CD4-positive, alpha-beta T cell treated with Interleukin-12 subunit alpha and Interleukin-12 subunit beta, for 1 hour (primary cell): ENCODE data around the gene CHID1.

Source experiments
- DNase-seq: peaks from one replicate; pipeline ENCODE4 v3.0.0-alpha.2; 2020

CHID1 gene

DNA sequence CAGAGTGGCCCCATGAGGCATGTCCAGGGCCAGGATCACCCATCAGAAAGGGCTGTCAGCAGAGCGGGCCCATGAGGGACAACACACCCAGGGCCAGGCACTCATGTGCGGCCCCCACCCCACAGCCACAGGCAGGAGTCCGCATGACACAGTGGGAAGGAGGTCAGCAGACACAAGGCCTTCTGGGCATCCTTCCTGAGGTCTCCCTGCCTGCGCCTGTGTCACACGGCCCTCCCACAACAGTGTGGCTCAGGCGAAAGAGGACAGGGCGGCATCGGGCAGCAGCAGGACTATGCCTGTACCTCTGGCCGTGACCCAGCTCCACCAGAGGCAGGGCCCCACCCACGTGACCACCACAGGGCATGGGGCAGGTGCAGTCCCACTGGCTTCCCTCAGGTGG is 27.1 kb downstream of the CHID1 start:
- DNase-seq = no peak

- no peak for DNase-seq
Measured at GRCh38 chr11:882596-882995, 28.0 kb downstream of the CHID1 start.

DNA sequence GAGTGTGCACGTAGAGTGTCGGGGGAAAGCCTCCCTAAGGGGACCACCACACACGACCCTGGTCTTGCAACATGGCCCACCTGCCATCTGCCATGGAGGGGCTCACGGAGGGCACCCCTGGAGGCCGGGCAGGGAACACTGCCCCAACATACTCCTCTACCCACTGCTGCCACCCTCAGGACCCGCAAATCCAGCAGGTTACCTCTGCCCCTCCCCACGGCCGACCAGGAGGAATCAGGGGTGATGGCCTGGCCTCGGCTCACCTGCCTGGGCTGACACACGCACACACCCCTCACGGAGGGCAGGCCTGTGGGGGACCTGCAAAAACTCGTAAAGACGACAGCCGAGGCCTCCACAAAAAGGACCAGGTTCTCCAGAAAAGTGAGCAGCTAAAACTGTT is 30.2 kb downstream of the CHID1 start:
- no peak for DNase-seq

DNA sequence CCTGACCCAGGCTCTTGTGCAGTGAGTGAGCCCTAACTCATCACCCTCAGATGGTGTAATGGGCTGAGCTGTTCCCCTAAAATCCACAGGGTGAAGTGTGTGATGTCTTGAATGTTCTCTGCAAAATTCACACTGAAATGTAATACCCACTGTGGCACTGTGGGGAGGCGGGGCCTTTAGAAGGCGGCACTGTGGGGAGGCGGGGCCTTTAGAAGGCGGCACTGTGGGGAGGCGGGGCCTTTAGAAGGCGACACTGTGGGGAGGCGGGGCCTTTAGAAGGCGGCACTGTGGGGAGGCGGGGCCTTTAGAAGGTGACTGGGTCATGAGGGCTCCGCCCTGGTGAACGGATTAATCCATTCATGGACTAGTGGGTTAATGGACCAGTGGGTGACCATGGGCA is 33.0 kb downstream of the CHID1 start:
- DNase-seq = no peak

GRCh38 chr11:876545-876944 is 34.1 kb downstream of the CHID1 start:
- DNase-seq = no peak

DNA sequence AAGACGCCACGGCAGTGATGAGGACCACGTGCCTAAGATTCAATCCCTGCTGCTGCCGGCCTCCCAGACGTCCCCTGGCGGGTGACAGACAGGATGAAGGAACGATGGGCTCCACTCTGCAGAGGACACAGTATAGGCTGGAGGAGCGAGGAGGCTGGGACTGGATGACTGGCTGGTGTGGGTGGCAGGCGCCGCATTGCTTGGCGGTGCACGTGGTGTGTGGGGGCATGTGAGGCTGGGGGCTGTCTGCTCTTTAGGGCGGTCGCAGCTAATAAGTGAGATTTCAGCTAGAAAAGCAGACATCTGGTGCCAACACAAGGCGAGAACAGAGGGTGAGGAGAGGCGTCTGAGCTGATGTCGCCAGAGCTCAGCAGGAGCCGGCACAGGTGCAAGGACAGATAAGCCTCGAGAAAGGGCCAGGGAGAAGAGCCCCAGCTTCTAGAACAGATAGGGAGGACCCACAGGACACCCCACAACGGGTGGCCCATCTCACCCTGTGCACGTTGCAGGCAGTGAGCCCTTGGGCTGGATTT is 34.8 kb downstream of the CHID1 start:
- DNase-seq = no peak

- DNase-seq = no peak
Measured at GRCh38 chr11:875203-875602, 35.4 kb downstream of the CHID1 start.

DNA sequence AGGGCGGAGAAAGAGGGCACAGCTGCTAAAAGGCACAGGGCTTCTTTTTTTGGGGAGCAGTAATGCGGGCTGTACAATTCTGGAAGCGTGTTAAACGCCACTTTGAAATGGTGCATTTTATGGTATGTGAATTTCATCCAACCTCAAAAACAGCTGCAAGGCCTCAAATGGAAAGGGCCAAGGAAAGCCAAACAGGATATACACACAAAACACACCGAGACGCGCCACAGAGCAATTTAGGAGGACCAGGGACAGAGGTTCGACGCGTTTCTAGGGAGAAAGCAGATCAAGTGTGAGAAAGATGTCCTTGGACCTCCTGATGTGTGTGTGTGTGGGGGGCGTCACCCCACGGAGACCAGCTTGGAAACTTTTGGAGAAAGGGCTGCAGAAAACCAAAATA is 36.9 kb downstream of the CHID1 start:
- no peak for DNase-seq

DNA sequence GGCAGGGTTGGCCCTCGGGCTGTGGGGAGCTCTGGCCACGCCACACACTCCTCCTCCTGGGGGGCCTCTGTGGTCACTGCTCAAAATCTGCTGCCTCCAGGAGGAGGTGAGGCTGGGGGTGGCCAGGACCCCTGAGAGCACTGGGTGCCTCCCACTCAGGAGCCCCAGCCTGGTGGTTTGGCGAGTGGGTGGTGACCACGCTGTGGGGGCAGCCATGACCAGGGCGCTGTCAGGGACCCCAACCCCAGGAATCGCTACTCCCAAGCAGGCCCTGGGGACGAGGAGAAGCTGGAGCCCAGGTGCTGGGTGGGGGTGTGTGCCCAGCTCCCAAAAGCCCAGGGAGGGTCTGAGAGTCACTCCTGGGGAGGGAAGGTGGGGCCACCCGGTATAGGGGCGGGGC is 37.8 kb downstream of the CHID1 start:
- DNase-seq = no peak

DNA sequence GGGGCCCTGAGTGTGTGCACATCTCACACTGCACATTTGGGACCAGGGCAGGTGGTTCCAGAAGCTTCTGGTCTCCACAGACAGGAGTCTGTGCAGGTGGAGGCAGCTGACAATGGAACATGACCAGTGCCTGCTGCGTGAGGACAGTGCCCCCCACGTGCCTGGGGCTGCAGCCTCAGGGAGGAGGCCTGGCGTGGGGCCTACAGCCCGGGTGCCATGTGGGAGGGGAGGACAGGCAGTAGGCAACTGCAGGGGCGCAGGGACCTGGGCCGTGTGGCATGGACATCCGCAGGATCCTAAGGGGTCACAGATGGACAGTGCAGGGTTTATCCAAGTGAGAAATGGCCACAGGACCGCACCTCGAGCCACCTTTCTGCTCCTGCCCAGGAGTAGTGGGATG is 39.1 kb downstream of the CHID1 start:
- no peak for DNase-seq

DNA sequence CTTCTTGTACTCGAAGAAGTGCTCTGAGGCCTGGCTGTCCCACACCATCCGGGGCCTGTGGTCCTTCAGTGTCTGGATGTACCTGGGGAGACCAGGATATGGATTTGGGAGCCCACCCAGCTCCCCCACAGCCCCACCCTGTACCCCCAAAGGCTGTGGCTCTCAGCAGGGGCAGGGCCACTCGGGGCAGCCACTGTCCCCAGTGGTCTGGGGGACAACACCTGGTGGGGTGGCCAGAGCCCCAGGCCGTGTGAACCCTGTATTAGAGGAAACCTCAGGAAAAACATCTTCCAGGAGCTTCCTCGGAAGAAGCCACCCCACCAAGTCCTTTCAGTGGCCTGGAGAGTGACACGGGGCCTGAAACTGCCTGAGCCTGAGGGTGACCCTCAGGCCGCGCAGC is 40.2 kb downstream of the CHID1 start:
- no peak for DNase-seq

- DNase-seq = no peak
Measured at GRCh38 chr11:870127-870413, 40.5 kb downstream of the CHID1 start.

GRCh38 chr11:869399-870126 is 41.0 kb downstream of the CHID1 start:
- no peak for DNase-seq

DNA sequence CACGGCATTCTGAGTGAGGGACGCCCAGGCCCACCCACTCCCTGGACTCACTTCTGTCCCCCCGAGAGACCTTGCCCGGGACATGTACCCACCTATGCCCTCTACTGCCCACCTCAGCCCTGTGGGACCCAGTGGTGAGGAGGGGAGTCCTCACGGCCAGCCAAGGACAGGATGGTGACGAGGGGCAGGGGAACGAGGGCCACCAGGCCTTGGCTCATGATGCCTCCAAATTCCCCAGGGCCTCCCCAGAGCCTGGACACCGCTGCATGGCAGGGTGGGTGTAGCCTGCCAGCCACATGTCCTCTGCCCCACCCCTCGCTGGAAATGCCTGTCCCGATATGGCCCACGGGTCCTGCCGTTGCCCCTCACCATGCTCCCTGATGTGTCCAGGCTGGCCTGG is 41.8 kb downstream of the CHID1 start:
- DNase-seq = no peak

GRCh38 chr11:868394-868793 is 42.2 kb downstream of the CHID1 start:
- no peak for DNase-seq

DNA sequence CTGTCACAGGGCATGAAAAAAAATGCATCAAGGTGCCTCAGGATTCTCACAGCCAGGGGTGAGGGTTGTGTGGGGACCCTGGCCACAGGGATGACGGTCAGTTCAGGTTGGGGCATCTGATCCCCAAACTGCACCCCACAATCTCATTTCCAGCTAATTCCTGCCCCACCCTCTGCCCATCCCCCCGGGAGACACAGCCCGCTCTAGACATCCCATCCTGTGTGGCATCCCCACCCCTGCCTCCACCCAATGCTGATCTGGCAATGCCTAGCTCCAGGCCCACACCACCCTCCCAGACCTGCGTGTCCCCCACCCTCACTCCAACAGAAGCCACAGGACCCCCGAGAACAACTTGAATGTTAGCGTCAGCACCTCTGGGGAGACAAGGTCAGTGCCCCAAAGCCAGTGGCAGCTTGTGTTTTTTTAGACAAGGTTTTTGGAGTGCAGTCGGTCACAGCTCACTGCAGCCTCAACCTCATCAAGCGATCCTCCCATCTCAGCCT is 42.7 kb downstream of the CHID1 start:
- no peak for DNase-seq

- no peak for DNase-seq
Measured at GRCh38 chr11:866481-866880, 44.1 kb downstream of the CHID1 start.

GRCh38 chr11:865462-866430 is 44.9 kb downstream of the CHID1 start:
- DNase-seq = no peak

- no peak for DNase-seq
Measured at GRCh38 chr11:864898-865297, 45.7 kb downstream of the CHID1 start.

- DNase-seq = no peak
Measured at GRCh38 chr11:863910-864827, 46.4 kb downstream of the CHID1 start.

DNA sequence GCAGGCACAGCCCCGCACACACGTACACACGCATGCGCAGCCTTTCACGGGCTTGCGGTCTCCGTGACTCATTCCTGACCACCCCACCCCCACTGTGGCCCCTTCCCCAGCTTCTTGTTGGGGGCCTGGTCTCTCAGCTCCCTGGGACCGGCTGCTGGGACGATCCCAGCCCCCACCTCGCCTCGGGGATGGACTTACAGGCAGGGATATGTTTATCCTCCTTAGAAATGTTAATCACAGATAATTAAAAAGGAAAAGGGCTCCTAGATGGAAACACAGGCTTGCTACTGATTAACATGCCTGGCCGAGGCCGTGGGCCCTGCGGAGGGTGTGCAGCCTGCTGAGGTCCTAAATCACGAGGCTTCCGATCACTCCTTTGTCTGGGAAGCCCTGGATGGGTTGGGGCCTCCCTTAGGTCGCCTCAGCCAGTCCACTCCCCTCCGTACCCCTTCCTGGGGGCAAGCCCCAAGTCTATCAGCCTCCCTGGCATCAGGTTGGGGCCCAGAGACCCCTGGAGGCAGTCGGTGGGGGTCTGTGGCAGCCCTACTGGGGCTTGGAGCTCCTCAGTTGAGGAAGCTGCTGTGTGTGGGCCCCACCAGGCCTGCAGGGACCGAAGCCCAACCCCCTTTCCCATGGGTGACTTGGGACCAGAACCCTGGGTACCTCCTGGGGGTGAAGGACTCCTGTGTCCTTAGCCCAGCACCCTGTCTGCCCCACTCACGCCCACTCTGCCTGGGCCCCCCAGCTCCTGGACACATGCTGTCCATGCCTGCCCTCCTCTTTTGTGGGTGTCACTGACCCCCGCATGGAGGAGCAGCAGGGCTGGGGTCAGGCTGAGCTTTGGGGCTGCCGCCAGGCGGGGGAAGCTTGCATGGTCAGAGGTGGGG is 47.3 kb downstream of the CHID1 start:
- no peak for DNase-seq

DNA sequence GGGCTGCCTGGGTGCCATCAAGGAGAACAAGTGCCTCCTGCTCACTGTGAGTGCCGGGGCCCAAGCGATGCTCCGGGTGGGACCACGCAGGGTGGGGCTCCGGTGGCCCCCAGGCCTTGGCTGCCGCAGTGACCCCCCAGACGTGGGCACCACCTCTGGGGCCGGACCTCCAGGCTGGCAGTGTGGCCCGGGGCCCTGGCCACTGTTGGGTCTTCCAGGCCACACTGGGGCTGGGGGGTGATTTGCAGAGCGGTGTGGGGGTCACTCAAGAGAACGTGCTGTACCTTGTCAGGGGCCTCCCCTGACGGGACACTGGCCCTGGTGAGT is 48.0 kb downstream of the CHID1 start:
- no peak for DNase-seq
